Mesenchymal stem cell (in vitro differentiated cells and primary cell): Measurements from ENCODE around the gene SLC5A3.

Experiments used
- DNase-seq: peaks from one replicate; pipeline ENCODE4 v3.0.0-alpha.2; 2013
- H2AFZ ChIP-seq: one replicate; pipeline ENCODE4 v1.6.1; 2013; ENCODE audit warnings: low read depth, mild to moderate bottlenecking, control low read depth, inconsistent platforms, low read length, moderate library complexity
- H2AK5ac ChIP-seq: 2 replicates; pipeline ENCODE4 v1.6.1; 2013; ENCODE audit warnings: low read length, moderate library complexity, mild to moderate bottlenecking, inconsistent platforms; ENCODE audit not compliant: severe bottlenecking
- H2BK120ac ChIP-seq: one replicate; pipeline ENCODE4 v1.6.1; 2013; ENCODE audit warnings: low read depth, mild to moderate bottlenecking, inconsistent platforms, low read length, moderate library complexity
- H2BK12ac ChIP-seq, 2 experiments: one replicate each; pipeline ENCODE4 v1.6.1; 2013; ENCODE audit warnings: inconsistent platforms in 2 of 2, low read length in 2 of 2, mild to moderate bottlenecking in 2 of 2, moderate library complexity in 2 of 2, control low read depth in 1 of 2
- H2BK15ac ChIP-seq: one replicate; pipeline ENCODE4 v1.6.1; 2013; ENCODE audit warnings: mild to moderate bottlenecking, low read depth, inconsistent platforms; ENCODE audit not compliant: poor library complexity, severe bottlenecking
- H2BK5ac ChIP-seq: 2 replicates; pipeline ENCODE4 v1.6.1; 2013; ENCODE audit warnings: low read depth, mild to moderate bottlenecking, low read length, control low read depth, inconsistent platforms; ENCODE audit not compliant: poor library complexity, severe bottlenecking
- H3K14ac ChIP-seq, 2 experiments: one replicate each; pipeline ENCODE4 v1.6.1; 2013; ENCODE audit warnings: inconsistent platforms in 2 of 2, low read length in 2 of 2, control low read depth in 1 of 2, mild to moderate bottlenecking in 1 of 2, moderate library complexity in 1 of 2
- H3K18ac ChIP-seq, 2 experiments: one replicate each; pipeline ENCODE4 v1.6.1; 2013; ENCODE audit warnings: inconsistent platforms in 2 of 2, low read length in 2 of 2, control low read depth in 1 of 2, low read depth in 1 of 2, mild to moderate bottlenecking in 1 of 2
- H3K23ac ChIP-seq, 2 experiments: one replicate each; pipeline ENCODE4 v1.6.1; 2013; ENCODE audit warnings: inconsistent platforms in 2 of 2, low read length in 2 of 2, mild to moderate bottlenecking in 2 of 2, moderate library complexity in 2 of 2, control low read depth in 1 of 2
- H3K27ac ChIP-seq: 2 replicates; pipeline ENCODE4 v1.5.1; 2013; ENCODE audit warnings: mild to moderate bottlenecking, moderate library complexity, low read length, control low read depth, inconsistent platforms; ENCODE audit not compliant: poor library complexity, severe bottlenecking
- H3K27me3 ChIP-seq, 2 experiments: 2 replicates each; pipeline versions ENCODE4 v1.6.1 to v1.7.0; 2013; ENCODE audit warnings: low read length in 2 of 2, mild to moderate bottlenecking in 2 of 2, moderate library complexity in 2 of 2, control low read depth in 1 of 2, inconsistent platforms in 1 of 2; ENCODE audit not compliant: control insufficient read depth in 1 of 2, insufficient read depth in 1 of 2
- H3K36me3 ChIP-seq, 2 experiments: 2 replicates each; pipeline versions ENCODE4 v1.6.1 to v1.7.0; 2013; ENCODE audit warnings: low read length in 2 of 2, control low read depth in 1 of 2, inconsistent platforms in 1 of 2, low read depth in 1 of 2, mild to moderate bottlenecking in 1 of 2; ENCODE audit not compliant: insufficient read depth in 2 of 2, control insufficient read depth in 1 of 2
- H3K4ac ChIP-seq, 2 experiments: one replicate each; pipeline ENCODE4 v1.6.1; 2013; ENCODE audit warnings: inconsistent platforms in 2 of 2, low read length in 2 of 2, mild to moderate bottlenecking in 2 of 2, moderate library complexity in 2 of 2, control low read depth in 1 of 2, low read depth in 1 of 2
- H3K4me1 ChIP-seq: 2 replicates; pipeline ENCODE4 v1.6.1; 2013; ENCODE audit warnings: low read depth, low read length, control low read depth; ENCODE audit not compliant: control insufficient read depth, insufficient read depth
- H3K4me2 ChIP-seq: 2 replicates; pipeline ENCODE4 v1.6.1; 2013; ENCODE audit warnings: low read length, mild to moderate bottlenecking, inconsistent platforms; ENCODE audit not compliant: poor library complexity, severe bottlenecking
- H3K4me3 ChIP-seq, 2 experiments: 2 replicates each; pipeline versions ENCODE4 v1.5.1 to v1.7.0; 2013; ENCODE audit warnings: low read length in 2 of 2, mild to moderate bottlenecking in 2 of 2, control low read depth in 1 of 2, low read depth in 1 of 2; ENCODE audit not compliant: insufficient read depth in 1 of 2
- H3K79me1 ChIP-seq: replicated peaks from 2 replicates; pipeline ENCODE4 v1.6.1; 2013; ENCODE audit warnings: mild to moderate bottlenecking, control low read depth, low read length, inconsistent platforms; ENCODE audit not compliant: poor library complexity, severe bottlenecking
- H3K9ac ChIP-seq: 2 replicates; pipeline ENCODE4 v1.7.0; 2013; ENCODE audit warnings: mild to moderate bottlenecking, low read length, moderate library complexity
- H3K9me3 ChIP-seq: 2 replicates; pipeline ENCODE4 v1.7.0; 2013; ENCODE audit warnings: mild to moderate bottlenecking, low read length; ENCODE audit not compliant: control insufficient read depth
- H4K8ac ChIP-seq: one replicate; pipeline ENCODE4 v1.6.1; 2013; ENCODE audit warnings: inconsistent platforms, mild to moderate bottlenecking, low read length, moderate library complexity
- H4K91ac ChIP-seq: one replicate; pipeline ENCODE4 v1.6.1; 2013; ENCODE audit warnings: mild to moderate bottlenecking, low read length, inconsistent platforms
- WGBS: methylation state at CpG from one replicate; pipeline ENCODE4 v1.1.7; 2013; ENCODE audit warnings: mixed read lengths; 5-methylcytosine and 5-hydroxymethylcytosine counted together

The SLC5A3 gene

DNA sequence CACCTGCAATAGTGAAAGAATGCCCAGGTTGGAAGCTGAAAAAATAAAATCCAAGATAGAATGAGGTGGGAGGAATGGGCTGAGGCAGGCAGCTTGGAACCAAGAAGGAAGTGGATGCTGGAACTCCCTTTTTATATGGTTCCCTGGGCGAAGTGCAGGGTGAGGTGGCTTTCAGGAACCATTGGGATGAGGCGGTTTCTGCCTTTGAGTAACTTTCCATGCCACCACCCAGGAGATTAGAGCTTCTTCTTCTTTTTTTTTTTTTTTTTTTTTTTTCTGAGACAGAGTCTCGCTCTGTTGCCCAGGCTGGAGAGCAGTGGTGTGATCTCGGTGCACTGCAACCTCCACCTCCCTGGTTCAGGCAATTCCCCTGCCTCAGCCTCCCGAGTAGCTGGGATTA is 17.8 kb upstream of the SLC5A3 start:
- H2AK5ac ChIP-seq, result no peak overlapping the region
- H2BK15ac ChIP-seq, result no peak overlapping the region
- H3K9ac ChIP-seq, result no peak overlapping the region
- 100% methylated on average over 4 of the region's 5 CpGs for WGBS
- no peak overlapping the region for H3K27ac ChIP-seq
- no peak overlapping the region for H2BK120ac ChIP-seq
- no peak overlapping the region for H2BK12ac ChIP-seq
- no peaks in the 10 kb centered on the region for H3K9me3 ChIP-seq
- no peaks in the 10 kb centered on the region for H3K79me1 ChIP-seq
- H2BK5ac ChIP-seq, result no peak overlapping the region
- H4K8ac ChIP-seq, result no peak overlapping the region
- no peak for DNase-seq
- no peak overlapping the region for H3K4me2 ChIP-seq
- H3K27me3 ChIP-seq, result no peaks in the 10 kb centered on the region
- no peak overlapping the region for H3K4ac ChIP-seq
- H3K23ac ChIP-seq, result no peak overlapping the region
- H3K4me3 ChIP-seq, result no peak overlapping the region
- H3K36me3 ChIP-seq, result no peaks in the 10 kb centered on the region
- H4K91ac ChIP-seq, result no peak overlapping the region
- H3K14ac ChIP-seq, result no peak overlapping the region
- H3K4me1 ChIP-seq, result no peaks in the 10 kb centered on the region
- H3K18ac ChIP-seq, result no peak overlapping the region
- no peak overlapping the region for H2AFZ ChIP-seq

DNA sequence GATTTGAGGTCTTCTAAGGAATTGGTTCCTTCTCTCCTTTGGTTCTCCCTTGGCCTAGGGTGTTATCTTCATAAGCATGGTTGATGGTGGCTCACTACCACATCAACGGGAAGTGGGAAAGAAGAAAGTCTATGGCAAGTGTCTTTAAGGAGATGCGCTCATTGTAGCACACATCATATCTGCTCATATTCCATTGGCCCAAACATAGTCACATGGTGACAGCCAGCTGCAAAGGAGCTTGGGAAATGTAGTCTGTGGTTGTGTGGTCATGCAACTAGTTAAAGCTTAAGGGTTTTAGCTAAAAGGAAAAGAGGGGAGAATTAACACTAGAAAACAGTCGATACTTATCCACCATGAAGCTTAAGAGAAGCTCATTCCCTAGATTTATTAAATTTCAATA is 11.4 kb upstream of the SLC5A3 start:
- H2BK5ac ChIP-seq, result no peak overlapping the region
- H3K18ac ChIP-seq, result no peak overlapping the region
- no peak overlapping the region for H2BK15ac ChIP-seq
- no peak overlapping the region for H3K4ac ChIP-seq
- WGBS, result no CpG with 5 or more reads among the region's 3 CpGs
- no peaks in the 10 kb centered on the region for H3K79me1 ChIP-seq
- H3K4me3 ChIP-seq, result no peak overlapping the region
- H4K8ac ChIP-seq, result no peak overlapping the region
- H3K4me2 ChIP-seq, result no peak overlapping the region
- H3K36me3 ChIP-seq, result no peaks in the 10 kb centered on the region
- no peak overlapping the region for H2BK120ac ChIP-seq
- no peak overlapping the region for H2BK12ac ChIP-seq
- H4K91ac ChIP-seq, result no peak overlapping the region
- no peak overlapping the region for H2AFZ ChIP-seq
- DNase-seq, result no peak
- no peak overlapping the region for H3K23ac ChIP-seq
- no peak overlapping the region for H3K27ac ChIP-seq
- no peaks in the 10 kb centered on the region for H3K9me3 ChIP-seq
- no peaks in the 10 kb centered on the region for H3K4me1 ChIP-seq
- no peak overlapping the region for H3K9ac ChIP-seq
- H3K14ac ChIP-seq, result no peak overlapping the region
- no peak overlapping the region for H2AK5ac ChIP-seq
- H3K27me3 ChIP-seq, result no peaks in the 10 kb centered on the region

DNA sequence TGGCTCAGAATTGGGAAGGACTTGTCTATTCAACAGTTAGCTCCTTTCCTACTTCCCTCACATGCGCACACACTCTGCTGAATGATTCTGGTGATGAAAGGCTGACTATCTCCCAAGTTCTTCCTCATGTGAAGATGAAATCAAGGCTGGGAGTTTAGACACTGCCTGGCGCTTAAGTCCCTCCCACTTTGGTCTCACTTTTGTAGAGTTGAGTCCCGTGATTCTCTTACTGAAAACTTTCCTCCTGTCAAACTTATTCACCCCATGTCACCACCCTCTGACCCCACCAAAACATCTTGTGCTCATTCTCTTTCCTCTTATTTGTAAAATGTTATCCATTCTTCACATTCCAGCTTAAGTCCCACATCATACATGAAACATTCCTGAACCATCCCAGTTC is 8.4 kb upstream of the SLC5A3 start:
- H3K79me1 ChIP-seq, result no peaks in the 10 kb centered on the region
- DNase-seq, result no peak
- H3K4me3 ChIP-seq, result no peak overlapping the region
- H3K4me2 ChIP-seq, result no peak overlapping the region
- no peaks in the 10 kb centered on the region for H3K27me3 ChIP-seq
- H3K9ac ChIP-seq, result no peak overlapping the region
- H3K27ac ChIP-seq, result no peak overlapping the region
- H3K9me3 ChIP-seq, result no peaks in the 10 kb centered on the region
- H2BK12ac ChIP-seq, result no peak overlapping the region
- H3K23ac ChIP-seq, result no peak overlapping the region
- H2BK120ac ChIP-seq, result no peak overlapping the region
- H2AFZ ChIP-seq, result no peak overlapping the region
- H3K4ac ChIP-seq, result no peak overlapping the region
- H3K18ac ChIP-seq, result no peak overlapping the region
- H3K36me3 ChIP-seq, result no peaks in the 10 kb centered on the region
- no peak overlapping the region for H2AK5ac ChIP-seq
- no peak overlapping the region for H3K14ac ChIP-seq
- H4K8ac ChIP-seq, result no peak overlapping the region
- H3K4me1 ChIP-seq, result no peaks in the 10 kb centered on the region
- WGBS, result 67% methylated on average over 3 of the region's 3 CpGs
- no peak overlapping the region for H2BK15ac ChIP-seq
- no peak overlapping the region for H4K91ac ChIP-seq
- no peak overlapping the region for H2BK5ac ChIP-seq

DNA sequence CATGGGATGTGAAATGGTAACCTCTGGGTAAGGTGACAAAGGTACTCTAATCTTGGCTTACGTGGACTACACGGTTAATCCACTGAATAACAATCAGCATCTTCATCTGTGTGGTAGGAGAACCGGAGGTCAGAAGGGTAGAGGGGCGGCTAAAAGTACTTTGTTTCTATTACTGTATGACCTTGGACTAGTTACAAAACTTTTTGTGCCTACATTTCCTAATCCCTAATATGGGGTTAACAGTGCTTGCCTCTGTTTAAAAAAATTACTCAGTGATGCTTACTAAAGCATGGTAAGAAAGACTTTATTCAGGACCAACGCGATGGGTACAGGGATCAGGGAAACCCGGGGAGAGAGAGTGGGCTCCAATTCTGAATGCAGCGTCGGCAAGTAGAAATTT is 1.7 kb upstream of the SLC5A3 start:
- Histone ChIP-seq H2BK120ac (no peak overlapping the region), H3K4me1 (peaks cover 8% of the 10 kb centered on the region), H3K27me3 (no peaks in the 10 kb centered on the region), H2BK5ac (no peak overlapping the region), H2AFZ (no peak overlapping the region), H3K4me2 (no peak overlapping the region), H2AK5ac (no peak overlapping the region), H3K79me1 (no peaks in the 10 kb centered on the region), H3K4ac (no peak overlapping the region), H2BK12ac (no peak overlapping the region), H4K8ac (no peak overlapping the region), H3K9ac (no peak overlapping the region), H3K18ac (no peak overlapping the region), H4K91ac (no peak overlapping the region), H3K14ac (no peak overlapping the region), H3K9me3 (no peaks in the 10 kb centered on the region), H3K23ac (no peak overlapping the region), H3K4me3 (no peak overlapping the region), H3K27ac (no peak overlapping the region), H2BK15ac (no peak overlapping the region), H3K36me3 (peaks cover 0 to 26% of the 10 kb centered on the region in 2 experiments)
- 87% methylated on average over 5 of the region's 9 CpGs for WGBS
- DNase-seq, result no peak
